HL-60 (cell line): ENCODE results near the gene RNF14.
"Not testable (repeated sequence)": the region's sequence is repeated elsewhere in the genome, so short reads cannot be mapped to it uniquely, and the experiment has no call there.

Experiments used
- DNase-seq, 2 experiments: peaks; one replicate each; pipeline ENCODE4 v3.0.0-alpha.2; 2010 to 2020; ENCODE audit warnings: low read depth in 1 of 2, low spot score in 1 of 2
- H3K27ac ChIP-seq: fragments of 250-450 bp; sonication (Bioruptor Pico); replicated peaks from 2 replicates; pipeline ENCODE4 v1.5.1; 2020; ENCODE audit warnings: mild to moderate bottlenecking, moderate library complexity
- H3K27me3 ChIP-seq: fragments of 250-450 bp; sonication (Bioruptor Pico); 2 replicates; pipeline ENCODE4 v1.5.1; 2021; ENCODE audit warnings: mild to moderate bottlenecking, moderate library complexity; ENCODE audit not compliant: insufficient read depth, poor library complexity, severe bottlenecking
- H3K4me3 ChIP-seq: replicated peaks from 2 replicates; pipeline ENCODE4 v1.5.1; 2011; ENCODE audit warnings: mild to moderate bottlenecking, control low read depth, low read length; ENCODE audit not compliant: insufficient read depth
- CTCF ChIP-seq: IDR thresholded peaks from one replicate; pipeline ENCODE4 v1.5.1; 2011; ENCODE audit warnings: low read length, control low read depth, inconsistent platforms; ENCODE audit not compliant: insufficient read depth
- GABPA ChIP-seq: IDR thresholded peaks from 2 replicates; pipeline ENCODE4 v1.6.1; 2012; ENCODE audit warnings: low read depth
- POLR2AphosphoS5 ChIP-seq: IDR thresholded peaks from 2 replicates; pipeline ENCODE4 v1.6.1; 2012; ENCODE audit warnings: low read depth
- SPI1 ChIP-seq: IDR thresholded peaks from 2 replicates; pipeline ENCODE4 v1.6.1; 2012; ENCODE audit warnings: low read depth, mild to moderate bottlenecking, borderline replicate concordance
- TF ChIP-seq, protein P1 (sequence below): IDR thresholded peaks from 2 replicates; pipeline ENCODE4 v1.6.1; 2012; ENCODE audit warnings: low read depth; ENCODE audit not compliant: insufficient replicate concordance

The RNF14 gene

GRCh38 chr5:142032150-142032549, 63.2 kb downstream of the RNF14 start:
- no peak for TF ChIP-seq CTCF
- no peak for TF ChIP-seq SPI1
- TF ChIP-seq, protein P1, sequence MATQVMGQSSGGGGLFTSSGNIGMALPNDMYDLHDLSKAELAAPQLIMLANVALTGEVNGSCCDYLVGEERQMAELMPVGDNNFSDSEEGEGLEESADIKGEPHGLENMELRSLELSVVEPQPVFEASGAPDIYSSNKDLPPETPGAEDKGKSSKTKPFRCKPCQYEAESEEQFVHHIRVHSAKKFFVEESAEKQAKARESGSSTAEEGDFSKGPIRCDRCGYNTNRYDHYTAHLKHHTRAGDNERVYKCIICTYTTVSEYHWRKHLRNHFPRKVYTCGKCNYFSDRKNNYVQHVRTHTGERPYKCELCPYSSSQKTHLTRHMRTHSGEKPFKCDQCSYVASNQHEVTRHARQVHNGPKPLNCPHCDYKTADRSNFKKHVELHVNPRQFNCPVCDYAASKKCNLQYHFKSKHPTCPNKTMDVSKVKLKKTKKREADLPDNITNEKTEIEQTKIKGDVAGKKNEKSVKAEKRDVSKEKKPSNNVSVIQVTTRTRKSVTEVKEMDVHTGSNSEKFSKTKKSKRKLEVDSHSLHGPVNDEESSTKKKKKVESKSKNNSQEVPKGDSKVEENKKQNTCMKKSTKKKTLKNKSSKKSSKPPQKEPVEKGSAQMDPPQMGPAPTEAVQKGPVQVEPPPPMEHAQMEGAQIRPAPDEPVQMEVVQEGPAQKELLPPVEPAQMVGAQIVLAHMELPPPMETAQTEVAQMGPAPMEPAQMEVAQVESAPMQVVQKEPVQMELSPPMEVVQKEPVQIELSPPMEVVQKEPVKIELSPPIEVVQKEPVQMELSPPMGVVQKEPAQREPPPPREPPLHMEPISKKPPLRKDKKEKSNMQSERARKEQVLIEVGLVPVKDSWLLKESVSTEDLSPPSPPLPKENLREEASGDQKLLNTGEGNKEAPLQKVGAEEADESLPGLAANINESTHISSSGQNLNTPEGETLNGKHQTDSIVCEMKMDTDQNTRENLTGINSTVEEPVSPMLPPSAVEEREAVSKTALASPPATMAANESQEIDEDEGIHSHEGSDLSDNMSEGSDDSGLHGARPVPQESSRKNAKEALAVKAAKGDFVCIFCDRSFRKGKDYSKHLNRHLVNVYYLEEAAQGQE: no peak
- no peak for TF ChIP-seq GABPA
- Histone ChIP-seq H3K27me3 (no peaks in the 10 kb centered on the region), H3K27ac (no peak overlapping the region), H3K4me3 (no peak overlapping the region)
- no peak for DNase-seq

- TF ChIP-seq, protein P1: no peak
- TF ChIP-seq SPI1 (no peak), GABPA (no peak), CTCF (no peak), POLR2AphosphoS5 (no peak)
- Histone ChIP-seq H3K4me3 (no peak overlapping the region), H3K27ac (no peak overlapping the region), H3K27me3 (no peaks in the 10 kb centered on the region)
- DNase-seq: no peak
These were observed 64.1 kb downstream of the RNF14 start for GRCh38 chr5:142032747-142033631.

DNA sequence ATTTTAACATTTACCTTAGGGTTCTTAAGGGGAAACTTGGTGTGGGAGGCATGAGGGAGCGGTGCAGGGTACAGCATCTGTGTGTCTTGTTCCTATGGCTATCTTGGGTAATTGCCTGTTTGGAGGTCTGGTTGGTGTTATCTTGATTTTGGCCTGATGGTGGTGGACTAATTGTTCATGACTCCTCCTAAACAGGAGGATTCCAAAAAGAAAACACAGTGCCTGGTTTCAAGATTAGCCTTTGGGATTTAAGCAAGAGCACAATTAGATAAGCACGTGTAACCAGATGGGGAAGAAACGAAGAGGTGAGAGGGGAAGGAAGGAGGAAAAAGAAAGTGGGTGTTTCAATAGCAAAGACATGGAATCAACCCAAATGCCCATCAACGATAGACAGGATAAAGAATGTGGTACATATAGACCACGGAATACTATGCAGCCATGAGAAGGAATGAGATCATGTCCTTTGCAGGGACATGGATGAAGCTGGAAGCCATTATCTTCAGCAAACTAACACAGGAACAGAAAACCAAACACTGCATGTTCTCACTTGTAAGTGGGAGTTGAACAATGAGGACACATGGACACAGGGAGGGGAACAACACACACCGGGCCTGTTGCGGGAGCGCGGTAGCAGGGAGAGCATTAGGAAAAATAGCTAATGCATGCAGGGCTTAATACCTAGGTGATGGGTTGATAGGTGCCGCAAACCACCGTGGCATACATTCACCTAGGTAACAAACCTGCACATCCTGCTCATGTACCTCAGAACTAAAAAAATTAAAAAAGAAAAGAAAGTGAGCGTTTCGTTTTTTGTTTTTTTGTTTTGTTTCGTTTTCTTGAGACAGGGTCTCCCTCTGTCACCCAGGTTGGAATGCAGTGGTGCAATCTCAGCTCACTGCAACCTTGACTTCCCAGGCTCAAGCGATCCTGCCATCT, 65.0 kb downstream of the RNF14 start:
- DNase-seq, H3K27me3 ChIP-seq, H3K4me3 ChIP-seq, H3K27ac ChIP-seq: not testable (repeated sequence)

DNA sequence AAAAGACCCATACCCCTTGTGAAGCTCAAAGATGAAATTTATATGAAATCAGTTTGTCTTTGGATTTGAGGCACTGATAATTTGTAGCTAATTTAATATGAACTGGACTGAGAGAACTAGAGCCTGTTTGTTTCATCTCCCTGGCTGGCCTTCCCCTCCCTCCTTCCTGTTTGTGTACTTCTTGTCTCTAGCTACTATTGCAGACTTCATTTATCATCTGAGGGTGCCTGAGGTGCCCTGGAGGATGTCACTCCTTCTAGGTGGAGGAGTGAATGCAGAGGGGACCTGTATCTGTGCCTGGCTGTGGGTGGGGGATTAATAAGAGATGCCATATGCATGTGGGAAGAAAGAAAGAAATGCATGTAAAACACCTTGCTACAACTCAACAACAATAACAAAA, 66.1 kb downstream of the RNF14 start:
- Histone ChIP-seq H3K27me3 (no peaks in the 10 kb centered on the region), H3K4me3 (no peak overlapping the region), H3K27ac (no peak overlapping the region)
- TF ChIP-seq, protein P1: no peak
- no peak for TF ChIP-seq POLR2AphosphoS5
- TF ChIP-seq GABPA: no peak
- TF ChIP-seq SPI1: no peak
- no peak for TF ChIP-seq CTCF
- DNase-seq: no peak
